ENCODE measurements around the gene LY6G5B.

DNA sequence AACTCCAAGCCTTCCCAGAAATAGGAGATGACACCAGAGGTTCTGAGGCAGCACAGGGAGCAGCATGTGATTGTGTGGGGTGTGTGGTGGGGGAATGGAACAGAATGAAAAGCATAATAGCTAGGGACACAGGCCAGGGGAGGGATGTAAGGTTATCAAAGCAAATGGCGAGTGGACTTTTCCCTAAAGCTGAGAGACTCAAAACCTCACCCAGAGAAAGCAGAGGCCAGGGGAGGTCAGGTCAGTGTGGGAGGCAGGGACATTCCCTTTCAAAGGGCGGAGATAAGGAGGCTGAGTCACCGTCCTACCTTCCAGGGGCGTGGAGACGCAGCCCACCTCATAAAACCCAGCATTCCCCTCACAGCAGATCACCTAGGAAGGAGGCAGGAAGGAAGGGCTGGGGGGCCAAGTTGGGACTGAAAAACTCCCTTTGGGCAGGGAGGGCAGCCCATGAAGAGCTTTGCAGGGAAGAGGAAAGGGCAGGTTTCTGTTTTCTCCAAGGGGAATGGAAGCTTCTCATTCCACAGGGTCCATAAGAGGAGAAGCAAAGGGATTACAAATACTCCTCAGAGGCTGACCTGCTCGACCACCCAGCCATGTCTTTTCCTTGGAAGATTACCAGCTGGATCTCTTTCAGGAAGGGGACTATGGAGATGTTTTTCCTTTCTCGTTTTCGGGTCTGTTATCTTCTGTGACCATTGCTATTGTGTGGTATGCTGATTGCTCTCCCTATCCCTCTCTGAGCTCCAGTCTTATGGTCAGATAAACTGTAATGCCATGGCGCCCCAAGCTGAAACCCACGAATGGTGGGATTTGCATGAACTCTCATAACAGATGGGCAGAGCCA, 20.7 kb downstream of the LY6G5B start:
- TF ChIP-seq, protein P1, sequence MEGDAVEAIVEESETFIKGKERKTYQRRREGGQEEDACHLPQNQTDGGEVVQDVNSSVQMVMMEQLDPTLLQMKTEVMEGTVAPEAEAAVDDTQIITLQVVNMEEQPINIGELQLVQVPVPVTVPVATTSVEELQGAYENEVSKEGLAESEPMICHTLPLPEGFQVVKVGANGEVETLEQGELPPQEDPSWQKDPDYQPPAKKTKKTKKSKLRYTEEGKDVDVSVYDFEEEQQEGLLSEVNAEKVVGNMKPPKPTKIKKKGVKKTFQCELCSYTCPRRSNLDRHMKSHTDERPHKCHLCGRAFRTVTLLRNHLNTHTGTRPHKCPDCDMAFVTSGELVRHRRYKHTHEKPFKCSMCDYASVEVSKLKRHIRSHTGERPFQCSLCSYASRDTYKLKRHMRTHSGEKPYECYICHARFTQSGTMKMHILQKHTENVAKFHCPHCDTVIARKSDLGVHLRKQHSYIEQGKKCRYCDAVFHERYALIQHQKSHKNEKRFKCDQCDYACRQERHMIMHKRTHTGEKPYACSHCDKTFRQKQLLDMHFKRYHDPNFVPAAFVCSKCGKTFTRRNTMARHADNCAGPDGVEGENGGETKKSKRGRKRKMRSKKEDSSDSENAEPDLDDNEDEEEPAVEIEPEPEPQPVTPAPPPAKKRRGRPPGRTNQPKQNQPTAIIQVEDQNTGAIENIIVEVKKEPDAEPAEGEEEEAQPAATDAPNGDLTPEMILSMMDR (IDR thresholded peaks at IDR 0.05), result no peak
- TF ChIP-seq POLR2A (IDR thresholded peaks at IDR 0.05), result no peak
